ENCODE results near the gene JAKMIP1.

JAKMIP1 gene

GRCh38 chr4:6109842-6110560 is 90.3 kb downstream of the JAKMIP1 start:
- DNase-seq (ENCODE audit: low read depth in 1 of 2, low spot score in 1 of 2): peak; percentile 66 to 80
- in situ Hi-C loops (cut with HindIII; ENCODE audit: low pct_unique_long_range_greater_than_20kb, low sequenced_read_pairs): no loop called here

GRCh38 chr4:6107886-6108285 is 92.5 kb downstream of the JAKMIP1 start:
- no peak for DNase-seq (ENCODE audit: low read depth in 1 of 2, low spot score in 1 of 2)
- no peak for TF ChIP-seq JUND (IDR thresholded peaks at IDR 0.05; ENCODE audit: low read depth)
- in situ Hi-C loops (cut with HindIII; ENCODE audit: low pct_unique_long_range_greater_than_20kb, low sequenced_read_pairs): no loop called here

More at GRCh38 chr4:6109842-6110560, 90.3 kb downstream of the JAKMIP1 start:
- no peak for TF ChIP-seq JUND (IDR thresholded peaks at IDR 0.05; ENCODE audit: low read depth)

GRCh38 chr4:6107114-6107791 is 93.1 kb downstream of the JAKMIP1 start:
- DNase-seq (ENCODE audit: low read depth in 1 of 2, low spot score in 1 of 2): no peak
- in situ Hi-C loops (cut with HindIII; ENCODE audit: low pct_unique_long_range_greater_than_20kb, low sequenced_read_pairs): no loop called here
- TF ChIP-seq JUND (IDR thresholded peaks at IDR 0.05; ENCODE audit: low read depth): no peak

GRCh38 chr4:6106156-6106555 is 94.2 kb downstream of the JAKMIP1 start:
- no peak for DNase-seq (ENCODE audit: low read depth in 1 of 2, low spot score in 1 of 2)
- no peak for TF ChIP-seq JUND (IDR thresholded peaks at IDR 0.05; ENCODE audit: low read depth)
- in situ Hi-C loops (cut with HindIII; ENCODE audit: low pct_unique_long_range_greater_than_20kb, low sequenced_read_pairs): no loop called here

- TF ChIP-seq JUND (IDR thresholded peaks at IDR 0.05; ENCODE audit: low read depth): no peak
- DNase-seq (ENCODE audit: low read depth in 1 of 2, low spot score in 1 of 2): no peak
- in situ Hi-C loops (cut with HindIII; ENCODE audit: low pct_unique_long_range_greater_than_20kb, low sequenced_read_pairs): no loop called here
These were observed 94.9 kb downstream of the JAKMIP1 start for GRCh38 chr4:6105311-6105911.

- no peak for DNase-seq (ENCODE audit: low read depth in 1 of 2, low spot score in 1 of 2)
- in situ Hi-C loops (cut with HindIII; ENCODE audit: low pct_unique_long_range_greater_than_20kb, low sequenced_read_pairs): no loop called here
- no peak for TF ChIP-seq JUND (IDR thresholded peaks at IDR 0.05; ENCODE audit: low read depth)
These were observed 95.7 kb downstream of the JAKMIP1 start for GRCh38 chr4:6104541-6105130.

- DNase-seq (ENCODE audit: low read depth in 1 of 2, low spot score in 1 of 2): no peak
- in situ Hi-C loops (cut with HindIII; ENCODE audit: low pct_unique_long_range_greater_than_20kb, low sequenced_read_pairs): no loop called here
- no peak for TF ChIP-seq JUND (IDR thresholded peaks at IDR 0.05; ENCODE audit: low read depth)
These were observed 102.8 kb downstream of the JAKMIP1 start for GRCh38 chr4:6097581-6097980.

GRCh38 chr4:6095897-6096296 is 104.5 kb downstream of the JAKMIP1 start:
- no peak for TF ChIP-seq JUND (IDR thresholded peaks at IDR 0.05; ENCODE audit: low read depth)
- DNase-seq (ENCODE audit: low read depth in 1 of 2, low spot score in 1 of 2): no peak
- in situ Hi-C loops (cut with HindIII; ENCODE audit: low pct_unique_long_range_greater_than_20kb, low sequenced_read_pairs): no loop called here

GRCh38 chr4:6095023-6095752 is 105.2 kb downstream of the JAKMIP1 start:
- TF ChIP-seq JUND (IDR thresholded peaks at IDR 0.05; ENCODE audit: low read depth): no peak
- in situ Hi-C loops (cut with HindIII; ENCODE audit: low pct_unique_long_range_greater_than_20kb, low sequenced_read_pairs): no loop called here
- peak in 1 of 2 experiments; percentile 15 for DNase-seq (ENCODE audit: low read depth in 1 of 2, low spot score in 1 of 2)

GRCh38 chr4:6093671-6094070 is 106.7 kb downstream of the JAKMIP1 start:
- no peak for TF ChIP-seq JUND (IDR thresholded peaks at IDR 0.05; ENCODE audit: low read depth)
- in situ Hi-C loops (cut with HindIII; ENCODE audit: low pct_unique_long_range_greater_than_20kb, low sequenced_read_pairs): no loop called here
- DNase-seq (ENCODE audit: low read depth in 1 of 2, low spot score in 1 of 2): no peak

- no peak for TF ChIP-seq JUND (IDR thresholded peaks at IDR 0.05; ENCODE audit: low read depth)
- DNase-seq (ENCODE audit: low read depth in 1 of 2, low spot score in 1 of 2): no peak
- in situ Hi-C loops (cut with HindIII; ENCODE audit: low pct_unique_long_range_greater_than_20kb, low sequenced_read_pairs): no loop called here
These were observed 107.4 kb downstream of the JAKMIP1 start for GRCh38 chr4:6092971-6093370.

- TF ChIP-seq JUND (IDR thresholded peaks at IDR 0.05; ENCODE audit: low read depth): no peak
- in situ Hi-C loops (cut with HindIII; ENCODE audit: low pct_unique_long_range_greater_than_20kb, low sequenced_read_pairs): no loop called here
- no peak for DNase-seq (ENCODE audit: low read depth in 1 of 2, low spot score in 1 of 2)
These were observed 108.2 kb downstream of the JAKMIP1 start for GRCh38 chr4:6092131-6092530.
